Subcutaneous abdominal adipose tissue (tissue), 5 donors: ENCODE results near the gene L3MBTL3.

Source experiments
- H3K27ac ChIP-seq: one replicate; pipeline ENCODE4 v1.7.0; 2013; ENCODE audit warnings: low read depth, mild to moderate bottlenecking, inconsistent platforms, low read length, moderate library complexity
- H3K27me3 ChIP-seq, 5 donors: one replicate each; pipeline ENCODE4 v1.7.0; 2013; ENCODE audit warnings: low read length in 5 of 5, inconsistent platforms in 1 of 5; ENCODE audit not compliant: control insufficient read depth in 5 of 5, insufficient read depth in 4 of 5
- H3K36me3 ChIP-seq, 5 donors: one replicate each; pipeline ENCODE4 v1.7.0; 2013; ENCODE audit warnings: low read length in 5 of 5; ENCODE audit not compliant: control insufficient read depth in 5 of 5, insufficient read depth in 5 of 5
- H3K4me1 ChIP-seq, 5 donors: one replicate each; pipeline ENCODE4 v1.7.0; 2013; ENCODE audit warnings: low read length in 5 of 5, mild to moderate bottlenecking in 3 of 5, moderate library complexity in 1 of 5; ENCODE audit not compliant: control insufficient read depth in 5 of 5, insufficient read depth in 5 of 5
- H3K4me3 ChIP-seq, 5 donors: one replicate each; pipeline ENCODE4 v1.7.0; 2013; ENCODE audit warnings: low read length in 5 of 5, low read depth in 1 of 5
- H3K9ac ChIP-seq, 5 donors: one replicate each; pipeline ENCODE4 v1.7.0; 2013; ENCODE audit warnings: low read length in 5 of 5, mild to moderate bottlenecking in 4 of 5, moderate library complexity in 3 of 5
- H3K9me3 ChIP-seq, 5 donors: one replicate each; pipeline ENCODE4 v1.7.0; 2013; ENCODE audit warnings: low read length in 5 of 5; ENCODE audit not compliant: control insufficient read depth in 5 of 5
- donor health status: healthy.
- donor health status: healthy.
- donor health status: healthy.
- donor health status: healthy.
- donor health status: healthy.

Gene L3MBTL3

GRCh38 chr6:130043344-130043743 is 25.0 kb downstream of the L3MBTL3 start:
- Histone ChIP-seq H3K9ac (no peak overlapping the region), H3K27ac (no peak overlapping the region), H3K4me1 (no peaks in the 10 kb centered on the region), H3K9me3 (no peaks in the 10 kb centered on the region), H3K4me3 (no peak overlapping the region), H3K36me3 (peaks cover 0 to 5% (median 0%) of the 10 kb centered on the region in 5 donors), H3K27me3 (no peaks in the 10 kb centered on the region)

GRCh38 chr6:130045622-130046021 is 27.2 kb downstream of the L3MBTL3 start:
- Histone ChIP-seq H3K9me3 (no peaks in the 10 kb centered on the region), H3K36me3 (peaks cover 0 to 11% (median 9%) of the 10 kb centered on the region in 5 donors), H3K9ac (no peak overlapping the region), H3K4me3 (no peak overlapping the region), H3K4me1 (no peaks in the 10 kb centered on the region), H3K27ac (no peak overlapping the region), H3K27me3 (no peaks in the 10 kb centered on the region)

- no peak overlapping the region for H3K27ac ChIP-seq
- no peak overlapping the region for H3K9ac ChIP-seq
- H3K36me3 ChIP-seq, result peaks cover 4 to 20% (median 9%) of the 10 kb centered on the region in 5 donors
- H3K27me3 ChIP-seq, result no peaks in the 10 kb centered on the region
- no peaks in the 10 kb centered on the region for H3K9me3 ChIP-seq
- H3K4me1 ChIP-seq, result no peaks in the 10 kb centered on the region
- H3K4me3 ChIP-seq, result no peak overlapping the region
These were observed 28.3 kb downstream of the L3MBTL3 start for GRCh38 chr6:130046671-130047070.

- H3K9me3 ChIP-seq, result no peaks in the 10 kb centered on the region
- peaks cover 4 to 24% (median 9%) of the 10 kb centered on the region in 5 donors for H3K36me3 ChIP-seq
- no peaks in the 10 kb centered on the region for H3K4me1 ChIP-seq
- no peaks in the 10 kb centered on the region for H3K27me3 ChIP-seq
- H3K9ac ChIP-seq, result no peak overlapping the region
- H3K27ac ChIP-seq, result no peak overlapping the region
- no peak overlapping the region for H3K4me3 ChIP-seq
These were observed 29.0 kb downstream of the L3MBTL3 start for GRCh38 chr6:130047088-130047995.

- H3K36me3 ChIP-seq, result peaks cover 4 to 46% (median 11%) of the 10 kb centered on the region in 5 donors
- H3K4me3 ChIP-seq, result no peak overlapping the region
- no peak overlapping the region for H3K9ac ChIP-seq
- no peaks in the 10 kb centered on the region for H3K9me3 ChIP-seq
- H3K4me1 ChIP-seq, result no peaks in the 10 kb centered on the region
- H3K27me3 ChIP-seq, result no peaks in the 10 kb centered on the region
- no peak overlapping the region for H3K27ac ChIP-seq
These were observed 31.8 kb downstream of the L3MBTL3 start for GRCh38 chr6:130050230-130050629.

- Histone ChIP-seq H3K27me3 (no peaks in the 10 kb centered on the region), H3K4me1 (no peaks in the 10 kb centered on the region), H3K9me3 (no peaks in the 10 kb centered on the region), H3K9ac (no peak overlapping the region), H3K36me3 (peaks cover 10 to 64% (median 22%) of the 10 kb centered on the region in 5 donors), H3K27ac (no peak overlapping the region), H3K4me3 (no peak overlapping the region)
These were observed 36.3 kb downstream of the L3MBTL3 start for GRCh38 chr6:130054725-130055124.

- H3K27me3 ChIP-seq, result no peaks in the 10 kb centered on the region
- no peak overlapping the region for H3K27ac ChIP-seq
- no peak overlapping the region for H3K9ac ChIP-seq
- H3K9me3 ChIP-seq, result no peaks in the 10 kb centered on the region
- H3K4me1 ChIP-seq, result no peaks in the 10 kb centered on the region
- H3K36me3 ChIP-seq, result peaks cover 7 to 61% (median 27%) of the 10 kb centered on the region in 5 donors
- H3K4me3 ChIP-seq, result no peak overlapping the region
These were observed 36.9 kb downstream of the L3MBTL3 start for GRCh38 chr6:130055271-130055670.

GRCh38 chr6:130057495-130057894 is 39.1 kb downstream of the L3MBTL3 start:
- Histone ChIP-seq H3K9me3 (no peaks in the 10 kb centered on the region), H3K27ac (no peak overlapping the region), H3K27me3 (no peaks in the 10 kb centered on the region), H3K9ac (no peak overlapping the region), H3K4me1 (no peaks in the 10 kb centered on the region), H3K36me3 (peaks cover 12 to 57% (median 28%) of the 10 kb centered on the region in 5 donors), H3K4me3 (no peak overlapping the region)

- no peak overlapping the region for H3K27ac ChIP-seq
- peaks cover 10 to 38% (median 20%) of the 10 kb centered on the region in 5 donors for H3K36me3 ChIP-seq
These were observed 45.4 kb downstream of the L3MBTL3 start for GRCh38 chr6:130063806-130064205.

GRCh38 chr6:130065609-130066156 is 47.3 kb downstream of the L3MBTL3 start:
- Histone ChIP-seq H3K36me3 (peaks cover 10 to 40% (median 18%) of the 10 kb centered on the region in 5 donors), H3K4me1 (no peaks in the 10 kb centered on the region), H3K9ac (no peak overlapping the region)

More at GRCh38 chr6:130063806-130064205, 45.4 kb downstream of the L3MBTL3 start:
- Histone ChIP-seq H3K9me3 (no peaks in the 10 kb centered on the region), H3K4me1 (no peaks in the 10 kb centered on the region), H3K9ac (no peak overlapping the region), H3K4me3 (no peak overlapping the region), H3K27me3 (no peaks in the 10 kb centered on the region)

More at GRCh38 chr6:130065609-130066156, 47.3 kb downstream of the L3MBTL3 start:
- Histone ChIP-seq H3K4me3 (no peak overlapping the region), H3K27ac (no peak overlapping the region), H3K9me3 (no peaks in the 10 kb centered on the region), H3K27me3 (no peaks in the 10 kb centered on the region)
